Esophagus muscularis mucosa (tissue), 4 donors: ENCODE measurements around the gene FOXJ1. TPM values are rescaled to one million over a fixed set of nuclear protein-coding genes. Genes with fewer than 3 reads are reported as not detected.

Source experiments
- DNase-seq: peaks from one replicate; pipeline ENCODE4 v3.0.0-alpha.2; 2017; ENCODE audit errors: extremely low spot score
- H3K27ac ChIP-seq, 4 donors: fragments of 200-600 bp; sonication (generic); replicated peaks in 1 of 4; 1 replicate in 3 of 4; 2 replicates in 1 of 4; pipeline ENCODE4 v1.5.1; 2016 to 2019; ENCODE audit warnings: mild to moderate bottlenecking in 1 of 4
- H3K27me3 ChIP-seq, 4 donors: fragments of 200-600 bp; sonication (generic); one replicate each; pipeline versions ENCODE4 v1.5.1 to v1.6.0; 2016 to 2019
- H3K36me3 ChIP-seq, 4 donors: fragments of 200-600 bp; sonication (generic); one replicate each; pipeline ENCODE4 v1.5.1; 2016 to 2019
- H3K4me1 ChIP-seq, 4 donors: fragments of 200-600 bp; sonication (generic); one replicate each; pipeline ENCODE4 v1.5.1; 2016 to 2019
- H3K4me3 ChIP-seq, 4 donors: fragments of 200-600 bp; sonication (generic); 1 replicate in 2 of 4; 2 replicates in 2 of 4; pipeline ENCODE4 v1.5.1; 2016 to 2019; ENCODE audit warnings: mild to moderate bottlenecking in 4 of 4, moderate library complexity in 1 of 4
- H3K9me3 ChIP-seq, 4 donors: fragments of 200-600 bp; sonication (generic); 1 replicate in 3 of 4; 2 replicates in 1 of 4; pipeline ENCODE4 v1.5.1; 2016 to 2019
- EP300 ChIP-seq: sonication (generic); formaldehyde crosslinking; IDR thresholded peaks from one replicate; pipeline ENCODE4 v1.6.1; 2017; ENCODE audit warnings: antibody characterized with exemption
- POLR2A ChIP-seq: fragments of 450-650 bp; IDR thresholded peaks from one replicate; pipeline ENCODE4 v1.6.1; 2017; ENCODE audit warnings: antibody characterized with exemption, moderate library complexity, mild to moderate bottlenecking, low read depth
- POLR2AphosphoS5 ChIP-seq, 2 donors: sonication (generic); formaldehyde crosslinking; IDR thresholded peaks; one replicate each; pipeline ENCODE4 v1.6.1; 2017; ENCODE audit warnings: antibody characterized with exemption in 2 of 2
- WGBS: methylation state at CpG from one replicate; pipeline ENCODE4 v1.1.5; 2018; 5-methylcytosine and 5-hydroxymethylcytosine counted together
- intact Hi-C: fragments of 100-400 bp; cut with DNase I; formaldehyde crosslinking; loops from one replicate; pipeline ENCODE4 v1.15.1; 2023
- total RNA-seq, 4 donors: library from RNA; depleted of rRNA; stranded (reverse); fragments of >200 nt; gene quantifications; one replicate each; pipeline versions ENCODE4 v1.1.0 to v1.2.1, GENCODE V29; 2016
- TF ChIP-seq, protein P1 (sequence below), 3 experiments: fragments of 200-600 bp in 2 of 3; fragments of 450-650 bp in 1 of 3; sonication (generic) in 2 of 3; IDR thresholded peaks; one replicate each; pipeline ENCODE4 v1.5.1; 2017 to 2019; ENCODE audit warnings: antibody characterized with exemption in 3 of 3, mild to moderate bottlenecking in 2 of 3, moderate library complexity in 1 of 3

FOXJ1 gene
- total RNA-seq, 4 donors from 2014 or later, result 0.32 TPM; not detected in 3

DNA sequence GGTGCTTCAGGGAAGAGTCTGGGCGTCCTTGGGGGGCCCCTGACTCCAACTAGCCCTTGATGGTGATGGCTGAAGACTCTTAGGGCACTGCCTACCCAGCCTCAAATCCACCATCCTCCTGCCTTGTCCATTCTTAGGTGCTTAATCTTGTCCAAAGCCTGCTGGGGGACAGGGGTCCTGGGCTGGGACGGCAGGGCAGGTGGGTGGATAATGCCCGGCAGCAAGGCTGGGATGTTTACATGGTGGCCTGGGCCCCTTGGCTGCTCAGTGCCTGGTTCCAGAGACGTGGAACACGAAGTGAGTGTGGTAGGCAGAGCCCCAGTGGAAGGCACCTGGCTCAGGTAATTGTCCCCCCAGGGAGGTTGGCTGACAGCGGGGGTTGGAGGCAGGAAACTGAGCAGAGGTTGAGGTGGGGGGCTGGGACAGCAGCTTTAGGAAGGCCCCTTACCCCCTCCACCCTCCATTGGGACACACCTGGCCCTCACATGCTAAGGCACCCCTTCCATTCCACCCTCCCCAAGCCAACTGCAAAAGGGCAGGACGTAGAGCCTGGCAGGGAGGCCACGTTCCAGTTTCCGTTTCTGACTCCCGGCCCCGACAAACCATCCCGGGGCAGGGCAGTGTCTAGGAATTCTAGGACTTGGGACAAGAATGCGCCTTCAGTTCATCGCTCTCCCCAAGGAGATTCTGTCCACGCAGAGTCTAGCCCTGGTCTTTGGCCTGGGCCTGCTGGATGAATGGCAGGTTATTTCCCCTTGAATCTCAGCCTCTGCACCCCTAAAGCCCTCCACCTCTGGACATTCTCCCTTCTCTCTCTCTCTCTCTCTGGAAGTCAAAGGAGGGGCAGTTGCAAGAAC lies 1.9 kb downstream of the FOXJ1 start:
- H3K4me1 ChIP-seq, result peaks cover 25 to 51% (median 41%) of the 10 kb centered on the region in 4 donors
- peaks cover 0 to 70% (median 53%) of the 10 kb centered on the region in 4 donors for H3K27me3 ChIP-seq
- no peaks in the 10 kb centered on the region for H3K9me3 ChIP-seq
- no peaks in the 10 kb centered on the region for H3K36me3 ChIP-seq
- 66% methylated on average over 13 of the region's 15 CpGs for WGBS
- TF ChIP-seq POLR2A, result no peak
- no peak for TF ChIP-seq EP300
- TF ChIP-seq POLR2AphosphoS5 (IDR thresholded peaks at IDR 0.05), result no peak
- TF ChIP-seq, protein P1, sequence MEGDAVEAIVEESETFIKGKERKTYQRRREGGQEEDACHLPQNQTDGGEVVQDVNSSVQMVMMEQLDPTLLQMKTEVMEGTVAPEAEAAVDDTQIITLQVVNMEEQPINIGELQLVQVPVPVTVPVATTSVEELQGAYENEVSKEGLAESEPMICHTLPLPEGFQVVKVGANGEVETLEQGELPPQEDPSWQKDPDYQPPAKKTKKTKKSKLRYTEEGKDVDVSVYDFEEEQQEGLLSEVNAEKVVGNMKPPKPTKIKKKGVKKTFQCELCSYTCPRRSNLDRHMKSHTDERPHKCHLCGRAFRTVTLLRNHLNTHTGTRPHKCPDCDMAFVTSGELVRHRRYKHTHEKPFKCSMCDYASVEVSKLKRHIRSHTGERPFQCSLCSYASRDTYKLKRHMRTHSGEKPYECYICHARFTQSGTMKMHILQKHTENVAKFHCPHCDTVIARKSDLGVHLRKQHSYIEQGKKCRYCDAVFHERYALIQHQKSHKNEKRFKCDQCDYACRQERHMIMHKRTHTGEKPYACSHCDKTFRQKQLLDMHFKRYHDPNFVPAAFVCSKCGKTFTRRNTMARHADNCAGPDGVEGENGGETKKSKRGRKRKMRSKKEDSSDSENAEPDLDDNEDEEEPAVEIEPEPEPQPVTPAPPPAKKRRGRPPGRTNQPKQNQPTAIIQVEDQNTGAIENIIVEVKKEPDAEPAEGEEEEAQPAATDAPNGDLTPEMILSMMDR (IDR thresholded peaks at IDR 0.05), result no peak
- no peak for DNase-seq
- intact Hi-C loops, result no loop called here
- H3K27ac ChIP-seq, result no peak overlapping the region
- no peak overlapping the region for H3K4me3 ChIP-seq

DNA sequence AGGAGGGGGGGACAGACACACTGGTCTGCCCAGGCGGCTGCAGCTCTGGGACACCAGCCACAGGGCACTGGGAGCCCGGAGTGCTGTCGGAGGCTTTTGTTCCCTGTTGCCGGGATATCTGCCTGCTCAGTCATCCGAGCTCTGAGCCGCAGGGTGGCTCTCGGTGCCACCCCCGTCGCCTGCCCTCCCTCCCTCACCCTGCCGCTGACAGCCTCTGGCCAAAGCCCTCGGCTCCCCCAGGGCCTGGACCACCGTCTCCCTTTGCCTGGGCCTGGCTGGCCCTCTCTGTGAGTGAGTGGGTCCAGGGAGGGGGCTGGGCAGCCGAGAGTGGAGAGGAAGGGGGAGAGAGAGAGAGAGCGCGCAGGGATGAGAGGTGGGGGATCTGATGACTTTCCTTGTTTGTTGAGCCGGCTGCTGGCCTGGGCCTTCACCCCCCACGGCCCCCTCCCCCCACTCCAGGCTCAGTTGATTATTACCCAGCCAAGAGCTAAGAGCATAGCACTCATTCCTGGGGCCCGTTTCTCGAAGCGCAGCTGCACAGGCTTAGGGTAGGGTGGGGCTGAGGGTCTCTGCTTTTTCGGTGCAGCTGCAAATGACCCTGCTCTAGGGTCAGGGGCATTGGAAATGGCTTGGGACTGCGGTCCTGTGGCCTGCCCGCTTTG lies 2.7 kb downstream of the FOXJ1 start:
- intact Hi-C loops, result no loop called here
- DNase-seq, result no peak

DNA sequence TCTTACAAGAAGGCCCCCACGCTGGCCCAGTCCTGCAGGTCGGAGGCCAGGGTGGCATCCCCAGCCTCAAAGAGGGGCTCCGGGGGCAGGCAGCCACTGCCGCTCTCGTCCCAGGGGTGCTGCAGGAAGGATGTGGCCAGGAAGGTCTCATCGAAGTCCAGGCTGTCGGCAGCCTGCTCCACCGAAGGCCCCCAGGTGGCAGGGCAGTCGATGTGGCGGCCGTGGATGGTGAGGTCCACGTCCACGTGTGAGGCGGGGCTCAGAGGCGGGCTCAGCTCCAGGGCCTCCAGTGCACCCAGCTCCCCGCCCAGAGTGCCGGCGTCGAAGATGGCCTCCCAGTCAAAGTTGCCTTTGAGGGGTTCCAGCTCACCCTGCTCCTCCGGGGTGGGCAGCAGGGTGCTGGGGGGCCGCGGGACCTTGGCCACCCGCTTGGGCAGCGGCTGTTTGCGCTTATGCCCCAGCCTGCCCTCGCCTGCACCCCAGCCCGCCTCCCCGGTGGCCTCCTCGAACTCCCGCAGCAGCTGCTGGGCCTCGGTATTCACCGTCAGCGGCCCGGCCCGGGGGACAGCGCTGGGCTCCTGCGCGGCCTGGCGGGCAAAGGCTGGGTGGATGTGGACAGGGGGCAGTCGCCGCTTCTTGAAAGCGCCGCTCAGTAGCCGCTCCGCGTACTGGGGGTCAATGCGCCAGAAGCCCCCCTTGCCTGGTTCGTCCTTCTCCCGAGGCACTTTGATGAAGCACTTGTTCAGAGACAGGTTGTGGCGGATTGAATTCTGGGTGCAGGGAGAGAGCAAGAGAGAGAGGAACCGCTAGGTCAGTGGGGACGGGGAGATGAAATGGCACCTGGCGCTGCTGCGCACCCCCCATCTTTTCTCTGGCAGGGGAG lies 3.5 kb downstream of the FOXJ1 start:
- H3K9me3 ChIP-seq, result no peaks in the 10 kb centered on the region
- intact Hi-C loops, result no loop called here
- peaks cover 27 to 51% (median 41%) of the 10 kb centered on the region in 4 donors for H3K4me1 ChIP-seq
- H3K27ac ChIP-seq, result no peak overlapping the region
- H3K36me3 ChIP-seq, result no peaks in the 10 kb centered on the region
- TF ChIP-seq EP300, result no peak
- no peak overlapping the region for H3K4me3 ChIP-seq
- no peak for DNase-seq
- WGBS, result 65% methylated on average over 15 of the region's 54 CpGs
- peaks cover 0 to 85% (median 59%) of the 10 kb centered on the region in 4 donors for H3K27me3 ChIP-seq

More for the DNA sequence above, 2.7 kb downstream of the FOXJ1 start:
- TF ChIP-seq EP300, result no peak
- TF ChIP-seq POLR2AphosphoS5 (IDR thresholded peaks at IDR 0.05), result no peak
- TF ChIP-seq, protein P1 (IDR thresholded peaks at IDR 0.05), result no peak
- TF ChIP-seq POLR2A, result no peak
- H3K27ac ChIP-seq, result no peak overlapping the region
- no peaks in the 10 kb centered on the region for H3K9me3 ChIP-seq
- no peak overlapping the region for H3K4me3 ChIP-seq
- H3K4me1 ChIP-seq, result peaks cover 25 to 51% (median 41%) of the 10 kb centered on the region in 4 donors
- WGBS, result 41% methylated on average over 20 of the region's 23 CpGs
- peaks cover 0 to 78% (median 53%) of the 10 kb centered on the region in 4 donors for H3K27me3 ChIP-seq
- H3K36me3 ChIP-seq, result no peaks in the 10 kb centered on the region

DNA sequence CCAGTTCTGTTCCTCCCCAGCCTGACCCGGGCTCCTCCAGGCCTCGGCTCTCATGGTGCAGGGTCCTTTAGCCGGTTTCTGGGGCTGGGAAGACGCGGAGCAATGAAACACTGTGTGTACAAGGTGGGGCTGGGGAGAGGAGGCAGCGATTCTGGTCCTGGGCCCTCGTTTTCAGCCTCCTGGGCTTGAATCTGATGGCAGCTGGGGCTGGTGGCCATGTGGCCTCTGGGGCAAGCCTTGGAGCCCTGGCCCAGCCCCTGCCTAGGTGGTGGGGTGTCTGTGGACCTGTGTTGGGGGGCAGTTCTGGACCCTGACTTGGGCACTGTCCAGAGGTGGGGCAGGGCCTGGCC lies 4.1 kb downstream of the FOXJ1 start:
- H3K27me3 ChIP-seq, result peaks cover 0 to 92% (median 65%) of the 10 kb centered on the region in 4 donors
- no peak overlapping the region for H3K27ac ChIP-seq
- no peaks in the 10 kb centered on the region for H3K9me3 ChIP-seq

More for the DNA sequence above, 4.1 kb downstream of the FOXJ1 start:
- WGBS, result 87% methylated on average over 5 of the region's 7 CpGs
- TF ChIP-seq EP300, result no peak
- no peak for TF ChIP-seq POLR2AphosphoS5 (IDR thresholded peaks at IDR 0.05)
- TF ChIP-seq POLR2A, result no peak
- TF ChIP-seq, protein P1 (IDR thresholded peaks at IDR 0.05), result no peak
- no peak overlapping the region for H3K4me3 ChIP-seq
- intact Hi-C loops, result no loop called here
- peaks cover 27 to 49% (median 41%) of the 10 kb centered on the region in 4 donors for H3K4me1 ChIP-seq
- DNase-seq, result no peak
- H3K36me3 ChIP-seq, result no peaks in the 10 kb centered on the region
